GM12878 (cell line): Measurements from ENCODE around the gene LAMP5. TPM values are rescaled to one million over a fixed set of nuclear protein-coding genes. Genes with fewer than 3 reads are reported as not detected.

Experiments
- ATAC-seq: fragments of 200-7000 bp; cut with Tn5 transposase; 3 replicates; pipeline ENCODE4 v1.9.1; 2020; ENCODE audit warnings: mild to moderate bottlenecking, moderate library complexity
- BruUV-seq: library from RNA; stranded (reverse); fragments of 400-500 nt; replicated peaks from 2 replicates; lab custom pipeline; 2021; lab: Mats Ljungman, UMichigan
- CTCF ChIA-PET: fragments of 300-600 bp; sonication (Branson Sonifier 250); formaldehyde crosslinking; extraction: SDS; loops from one replicate; lab custom pipeline; 2021; ENCODE audit warnings: inconsistent platforms; lab: Yijun Ruan, JAX
- POLR2A ChIA-PET: fragments of 350-600 bp; formaldehyde crosslinking; extraction: SDS; loops from one replicate; lab custom pipeline; 2021; ENCODE audit warnings: inconsistent platforms; lab: Charles Lee
- RAD21 ChIA-PET: fragments of 300-600 bp; sonication (Branson Sonifier 250); formaldehyde crosslinking; loops from one replicate; lab custom pipeline; 2023; ENCODE audit warnings: antibody characterized with exemption; ENCODE audit not compliant: unreplicated experiment; lab: Charles Lee
- SMC1A ChIA-PET: fragments of 300-600 bp; sonication (Branson Sonifier 250); formaldehyde crosslinking; loops from one replicate; lab custom pipeline; 2023; ENCODE audit not compliant: unreplicated experiment, uncharacterized antibody; lab: Charles Lee
- DNase-seq: peaks from one replicate; pipeline ENCODE4 v3.0.0-alpha.2; 2011; ENCODE audit warnings: low read depth, low spot score
- FAIRE-seq: peaks from 3 replicates; lab custom pipeline; 2011; peaks lifted over from hg19 to GRCh38; lab: Jason Lieb, UNC
- H2AFZ ChIP-seq: 2 replicates; pipeline ENCODE4 v1.6.0; 2011; ENCODE audit warnings: low read depth, low read length, control low read depth; ENCODE audit not compliant: control insufficient read depth
- H3K27ac ChIP-seq: 2 replicates; pipeline ENCODE4 v1.5.1; 2011; ENCODE audit warnings: control low read depth; ENCODE audit not compliant: control insufficient read depth, insufficient read depth
- H3K27me3 ChIP-seq, 2 experiments: replicated peaks in 1 of 2; 2 replicates each; pipeline versions ENCODE4 v1.6.0 to v1.6.1; 2011; ENCODE audit warnings: low read length in 1 of 2; ENCODE audit not compliant: control insufficient read depth in 2 of 2, insufficient read depth in 2 of 2
- H3K36me3 ChIP-seq, 2 experiments: 2 replicates each; pipeline ENCODE4 v1.5.1; 2011; ENCODE audit warnings: low read length in 1 of 2; ENCODE audit not compliant: control insufficient read depth in 2 of 2, insufficient read depth in 2 of 2
- H3K4me1 ChIP-seq: 2 replicates; pipeline ENCODE4 v1.6.1; 2011; ENCODE audit warnings: mild to moderate bottlenecking, low read length, moderate library complexity, mixed read lengths; ENCODE audit not compliant: control insufficient read depth, insufficient read depth
- H3K4me2 ChIP-seq: 2 replicates; pipeline ENCODE4 v1.6.0; 2011; ENCODE audit warnings: control low read depth; ENCODE audit not compliant: control insufficient read depth, insufficient read depth
- H3K4me3 ChIP-seq: fragments of 200-600 bp; sonication (generic); 2 replicates; pipeline ENCODE4 v1.5.1; 2016
- H3K79me2 ChIP-seq: 2 replicates; pipeline ENCODE4 v1.6.0; 2011; ENCODE audit warnings: low read length; ENCODE audit not compliant: control insufficient read depth, insufficient read depth
- H3K9ac ChIP-seq: 2 replicates; pipeline ENCODE4 v1.8.0; 2011; ENCODE audit warnings: low read length, control low read depth, mixed read lengths; ENCODE audit not compliant: control insufficient read depth, insufficient read depth
- H3K9me3 ChIP-seq: replicated peaks from 3 replicates; pipeline ENCODE4 v1.5.1; 2011; ENCODE audit warnings: mild to moderate bottlenecking, low read length; ENCODE audit not compliant: control insufficient read depth, insufficient read depth
- H4K20me1 ChIP-seq: 2 replicates; pipeline ENCODE4 v1.6.0; 2011; ENCODE audit not compliant: control insufficient read depth, insufficient read depth
- ATF3 ChIP-seq: IDR thresholded peaks from 2 replicates; pipeline ENCODE4 v1.6.1; 2011; ENCODE audit warnings: low read depth, mild to moderate bottlenecking, low read length, moderate library complexity, borderline replicate concordance; ENCODE audit errors: extremely low read depth
- CHD1 ChIP-seq: IDR thresholded peaks from 2 replicates; pipeline ENCODE4 v1.6.1; 2012; ENCODE audit warnings: low read depth, low read length, improper control_type of control experiment
- ETV6 ChIP-seq, 2 experiments: fragments of 450-650 bp in 1 of 2; IDR thresholded peaks in 1 of 2; conservative IDR thresholded peaks in 1 of 2; 2 replicates each; pipeline ENCODE4 v1.6.1; 2014; ENCODE audit warnings: antibody characterized with exemption in 1 of 2, borderline replicate concordance in 1 of 2, low read depth in 1 of 2, mild to moderate bottlenecking in 1 of 2, moderate library complexity in 1 of 2
- IKZF2 ChIP-seq, 2 experiments: fragments of 450-650 bp; IDR thresholded peaks; 2 replicates each; pipeline ENCODE4 v1.6.1; 2017; ENCODE audit warnings: mild to moderate bottlenecking in 2 of 2, moderate library complexity in 2 of 2
- NRF1 ChIP-seq: conservative IDR thresholded peaks from 2 replicates; pipeline ENCODE4 v1.6.1; 2011; ENCODE audit warnings: mild to moderate bottlenecking, low read depth, low read length, improper control_type of control experiment
- PKNOX1 ChIP-seq: fragments of 450-650 bp; IDR thresholded peaks from 2 replicates; pipeline ENCODE4 v1.6.1; 2016; ENCODE audit warnings: mild to moderate bottlenecking
- SPI1 ChIP-seq: IDR thresholded peaks from 2 replicates; pipeline ENCODE4 v1.6.1; 2011; ENCODE audit warnings: low read depth, mild to moderate bottlenecking, low read length, moderate library complexity, borderline replicate concordance; ENCODE audit not compliant: insufficient read depth
- SUZ12 ChIP-seq: fragments of 200-600 bp; sonication (generic); IDR thresholded peaks from one replicate; pipeline ENCODE4 v1.6.1; 2018; ENCODE audit warnings: antibody characterized with exemption, mild to moderate bottlenecking; ENCODE audit not compliant: unreplicated experiment
- TAF1 ChIP-seq: IDR thresholded peaks from 2 replicates; pipeline ENCODE4 v1.6.1; 2011; ENCODE audit warnings: mild to moderate bottlenecking, low read depth, low read length, borderline replicate concordance
- USF2 ChIP-seq: IDR thresholded peaks from 2 replicates; pipeline ENCODE4 v1.6.1; 2011; ENCODE audit warnings: low read depth, low read length, improper control_type of control experiment, borderline replicate concordance
- WGBS: methylation state at CpG from one replicate; pipeline ENCODE4 v1.1.6; 2016; ENCODE audit warnings: low lambda C conversion rate; ENCODE audit not compliant: insufficient replicate concordance, insufficient coverage; ENCODE audit errors: missing lambda C conversion rate; 5-methylcytosine and 5-hydroxymethylcytosine counted together
- in situ Hi-C: fragments of 300-500 bp; cut with MboI; formaldehyde crosslinking; loops from 9 replicates; pipeline ENCODE4 v1.14.3; 2018; ENCODE audit warnings: mixed read lengths
- intact Hi-C: fragments of 100-400 bp; cut with micrococcal nuclease; formaldehyde crosslinking; loops from one replicate; pipeline ENCODE4 v1.14.2; 2022; ENCODE audit not compliant: unreplicated experiment
- polyA plus RNA-seq, 11 experiments: library from polyadenylated mRNA; depleted of rRNA in 4 of 11; unstranded in 6 of 11; stranded (reverse) in 5 of 11; fragments of >200 nt; fragmentation: Nextera tagmentation in 4 of 11; fragmentation: Illumina TruSeq in 1 of 11; extraction: Ambion mirVana in 4 of 11; extraction: Trizol in 1 of 11; gene quantifications; 1 replicate in 1 of 11; 2 replicates in 10 of 11; pipeline versions ENCODE4 v1.2.1 to v1.2.3, GENCODE V29; 2011 to 2016; ENCODE audit warnings: inconsistent platforms in 2 of 11, missing spikeins in 2 of 11, low read depth in 1 of 11
- total RNA-seq, 4 experiments: library from RNA; depleted of rRNA in 3 of 4; stranded (reverse); fragments of >200 nt in 3 of 4; fragmentation: Illumina TruSeq in 1 of 4; extraction: Trizol in 1 of 4; gene quantifications; 2 replicates each; pipeline versions ENCODE4 v1.2.1 to v1.2.3, GENCODE V29; 2013 to 2021

The LAMP5 gene
- total and polyA plus RNA-seq, 10 of the 15 experiments (the other 5 are each of a cell fraction or from before 2014, with no cell fraction given): 0.10 to 0.56 (median 0.49) TPM; not detected in 1

- SMC1A ChIA-PET: no interaction called here
These were observed 14.3 kb upstream of the LAMP5 start for GRCh38 chr20:9500121-9500520.

GRCh38 chr20:9501473-9501872, 12.9 kb upstream of the LAMP5 start:
- peaks cover 0 to 4% of the 10 kb centered on the region in 2 experiments; a peak in 3 of 4 replicates for H3K27me3 ChIP-seq
- WGBS: 39% methylated on average over 2 of the region's 2 CpGs
- no peak overlapping the region for H3K9ac ChIP-seq
- BruUV-seq: no TSS peak
- H3K4me1 ChIP-seq: peaks cover 12% of the 10 kb centered on the region
- SMC1A ChIA-PET: no interaction called here
- in situ Hi-C loops: no loop called here
- CTCF ChIA-PET: interaction anchor here (0.6 kb wide), 1 partner anchor 216 kb away, joined by 3 read pairs; no protein-coding TSS in a partner anchor
- ATAC-seq (no peak), FAIRE-seq (no peak), DNase-seq (no peak)
- H3K79me2 ChIP-seq: no peaks in the 10 kb centered on the region
- H3K9me3 ChIP-seq: no peaks in the 10 kb centered on the region; the same call in 2 of the 3 replicates
- no peaks in the 10 kb centered on the region for H3K36me3 ChIP-seq
- H3K4me3 ChIP-seq: no peak overlapping the region
- H3K27ac ChIP-seq: no peak overlapping the region
- POLR2A ChIA-PET: no interaction called here
- no peak overlapping the region for H2AFZ ChIP-seq
- H4K20me1 ChIP-seq: no peaks in the 10 kb centered on the region
- no peak overlapping the region for H3K4me2 ChIP-seq
- RAD21 ChIA-PET: no interaction called here
- intact Hi-C loops: no loop called here
- TF ChIP-seq USF2 (no peak), SUZ12 (no peak), PKNOX1 (no peak), ETV6 (conservative IDR thresholded peaks at IDR 0.05 in 1 of 2, IDR thresholded peaks at IDR 0.05 in 1 of 2; ENCODE audit: borderline replicate concordance in 1 of 2, low read depth in 1 of 2) (no peak), NRF1 (no peak), IKZF2 (IDR thresholded peaks at IDR 0.05) (no peak), CHD1 (no peak), TAF1 (no peak), ATF3 (no peak)

More at GRCh38 chr20:9500121-9500520, 14.3 kb upstream of the LAMP5 start:
- POLR2A ChIA-PET: no interaction called here
- H3K4me3 ChIP-seq: no peak overlapping the region
- TF ChIP-seq NRF1 (no peak), SPI1 (peak; percentile 87)
- no peak for DNase-seq
- H3K9ac ChIP-seq: no peak overlapping the region
- in situ Hi-C loops (no loop called here), intact Hi-C loops (no loop called here)
- ATAC-seq: peak; percentile 41; the same call in 1 of the 3 replicates
- no peaks in the 10 kb centered on the region for H3K79me2 ChIP-seq
- peak overlapping the region; percentile 11; the same call in 1 of the 2 replicates for H3K4me2 ChIP-seq
- no peaks in the 10 kb centered on the region for H3K36me3 ChIP-seq
- peaks cover 8% of the 10 kb centered on the region; the same call in 1 of the 2 replicates for H3K4me1 ChIP-seq
- H3K27me3 ChIP-seq: no peaks in the 10 kb centered on the region
- RAD21 ChIA-PET: no interaction called here
- H2AFZ ChIP-seq: no peak overlapping the region
- no TSS peak for BruUV-seq
- FAIRE-seq: no peak
- no peaks in the 10 kb centered on the region for H4K20me1 ChIP-seq
- no peak overlapping the region for H3K27ac ChIP-seq
- CTCF ChIA-PET: no interaction called here
- H3K9me3 ChIP-seq: no peaks in the 10 kb centered on the region; the same call in 2 of the 3 replicates
- WGBS: 5% methylated on average over 2 of the region's 2 CpGs
